OCI-LY7 (cell line): Measurements from ENCODE around the gene ACACB. TPM values are rescaled to one million over a fixed set of nuclear protein-coding genes. Genes with fewer than 3 reads are reported as not detected.

Source experiments
- BruUV-seq: library from RNA; stranded (reverse); fragments of 400-500 nt; replicated peaks from 2 replicates; lab custom pipeline; 2021; lab: Mats Ljungman, UMichigan
- CTCF ChIA-PET: fragments of 300-600 bp; sonication (Branson Sonifier 250); formaldehyde crosslinking; loops from one replicate; lab custom pipeline; 2022; ENCODE audit warnings: antibody characterized with exemption; ENCODE audit not compliant: unreplicated experiment; lab: Charles Lee
- POLR2A ChIA-PET: fragments of 300-600 bp; sonication (Branson Sonifier 250); formaldehyde crosslinking; loops from one replicate; lab custom pipeline; 2022; ENCODE audit warnings: antibody characterized with exemption; lab: Charles Lee
- DNase-seq: peaks from one replicate; pipeline ENCODE4 v3.0.0-alpha.2; 2015; ENCODE audit warnings: low spot score
- H2AFZ ChIP-seq: fragments of 200-600 bp; sonication (generic), shearing (Covaris generic); 2 replicates; pipeline ENCODE4 v1.6.1; 2014; ENCODE audit warnings: mild to moderate bottlenecking, antibody characterized with exemption, low read length, moderate library complexity
- H3K27ac ChIP-seq: fragments of 200-600 bp; sonication (generic); 2 replicates; pipeline ENCODE4 v1.5.1; 2014; ENCODE audit warnings: mixed run types, low read depth, mild to moderate bottlenecking, moderate library complexity, low read length, inconsistent platforms; ENCODE audit not compliant: poor library complexity, severe bottlenecking
- H3K36me3 ChIP-seq: fragments of 200-600 bp; sonication (generic); 2 replicates; pipeline ENCODE4 v1.6.1; 2014; ENCODE audit warnings: mild to moderate bottlenecking, antibody characterized with exemption, low read length, moderate library complexity, mixed read lengths; ENCODE audit not compliant: insufficient read depth
- H3K4me1 ChIP-seq: fragments of 200-600 bp; sonication (generic); 2 replicates; pipeline ENCODE4 v1.5.1; 2014; ENCODE audit warnings: mild to moderate bottlenecking, low read length; ENCODE audit not compliant: insufficient read depth, poor library complexity, severe bottlenecking
- H3K4me2 ChIP-seq: fragments of 200-600 bp; sonication (generic); 2 replicates; pipeline ENCODE4 v1.6.1; 2014; ENCODE audit warnings: mild to moderate bottlenecking, low read length
- H3K4me3 ChIP-seq: fragments of 200-600 bp; sonication (generic); 2 replicates; pipeline ENCODE4 v1.5.1; 2014; ENCODE audit warnings: mild to moderate bottlenecking, low read depth, low read length; ENCODE audit not compliant: poor library complexity, severe bottlenecking
- H3K79me2 ChIP-seq: fragments of 200-600 bp; sonication (generic); 2 replicates; pipeline ENCODE4 v1.6.1; 2016; ENCODE audit warnings: low read depth, mild to moderate bottlenecking, low read length, moderate library complexity, mixed read lengths; ENCODE audit not compliant: insufficient read depth
- H3K9me2 ChIP-seq: fragments of 200-600 bp; sonication (generic); 2 replicates; pipeline ENCODE4 v1.6.1; 2016; ENCODE audit warnings: mild to moderate bottlenecking, low read length, mixed read lengths; ENCODE audit not compliant: insufficient read depth
- H3K9me3 ChIP-seq: fragments of 200-600 bp; sonication (generic); 2 replicates; pipeline ENCODE4 v1.6.1; 2014; ENCODE audit warnings: mild to moderate bottlenecking, mixed run types, low read length, mixed read lengths
- H4K20me1 ChIP-seq: fragments of 200-600 bp; sonication (generic); 2 replicates; pipeline ENCODE4 v1.6.1; 2014; ENCODE audit warnings: mild to moderate bottlenecking, antibody characterized with exemption, low read length, moderate library complexity, mixed read lengths; ENCODE audit not compliant: insufficient read depth
- CTCF ChIP-seq: fragments of 200-600 bp; sonication (generic); conservative IDR thresholded peaks from 2 replicates; pipeline ENCODE4 v1.5.1; 2014; ENCODE audit warnings: mild to moderate bottlenecking, antibody characterized with exemption, low read length, moderate library complexity, mixed read lengths
- EZH2phosphoT487 ChIP-seq: fragments of 200-600 bp; sonication (generic); IDR thresholded peaks from 2 replicates; pipeline ENCODE4 v1.6.1; 2018; ENCODE audit warnings: low read depth, borderline replicate concordance, mild to moderate bottlenecking, mixed run types, antibody characterized with exemption, low read length, moderate library complexity, mixed read lengths
- intact Hi-C: fragments of 100-400 bp; cut with micrococcal nuclease; formaldehyde crosslinking; loops from one replicate; pipeline ENCODE4 v1.10.0; 2022; ENCODE audit not compliant: unreplicated experiment
- total RNA-seq, 2 experiments: library from RNA; depleted of rRNA in 1 of 2; stranded (reverse); fragments of >200 nt in 1 of 2; shearing (Covaris generic) in 1 of 2; gene quantifications; 2 replicates each; pipeline ENCODE4 v1.2.3, GENCODE V29; 2014 to 2022

Gene ACACB
- total RNA-seq, 2 experiments from 2014 or later = 19.7 to 45.1 TPM

DNA sequence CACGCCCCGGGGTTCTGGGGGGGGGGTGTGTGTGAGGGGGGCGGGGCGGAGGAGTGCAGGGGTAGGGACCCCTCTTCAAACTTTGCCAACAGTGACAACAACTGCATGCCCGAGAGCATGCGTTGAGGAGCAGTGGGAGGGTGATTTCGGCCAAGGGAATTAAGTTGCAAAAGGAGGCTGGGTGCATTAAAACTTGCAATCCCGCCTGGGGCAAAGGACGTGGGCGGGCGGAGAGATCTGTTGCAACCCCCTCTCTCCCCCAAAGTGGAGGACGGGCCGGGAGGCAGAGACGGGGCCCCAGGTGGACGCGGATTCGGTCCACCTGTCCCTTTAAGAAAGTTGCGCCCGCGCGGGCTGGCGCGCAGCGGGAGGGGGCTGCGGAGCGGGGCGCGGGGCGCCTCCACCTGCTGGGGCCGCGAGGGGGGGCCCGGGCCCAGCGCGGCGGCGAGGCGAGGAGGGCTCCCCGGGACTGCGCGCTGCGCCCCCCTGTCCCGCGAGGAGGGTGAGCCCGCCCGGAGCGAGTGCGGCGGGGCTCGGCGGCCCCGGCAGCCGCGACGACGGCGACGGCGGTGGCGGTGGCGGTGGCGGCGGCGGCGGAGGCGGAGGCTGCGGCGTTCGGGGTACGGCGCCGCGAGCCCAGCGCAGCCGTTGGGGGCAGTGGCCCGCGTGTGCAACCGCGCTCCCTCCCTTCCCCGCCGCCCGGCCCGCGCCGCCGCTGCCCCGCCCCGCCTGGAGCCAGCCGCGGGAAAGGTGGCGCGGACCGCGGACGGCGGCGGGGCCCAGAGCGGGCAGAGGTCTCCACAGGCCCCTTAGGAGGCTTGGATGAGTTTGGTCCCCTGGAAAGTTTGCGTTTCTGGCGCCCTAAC, 193.2 kb downstream of the ACACB start:
- Histone ChIP-seq H3K9me2 (no peaks in the 10 kb centered on the region), H3K36me3 (no peaks in the 10 kb centered on the region), H3K9me3 (no peaks in the 10 kb centered on the region), H3K79me2 (peaks cover 8% of the 10 kb centered on the region; the same call in 1 of the 2 replicates), H3K4me3 (peak overlapping the region; percentile 75), H3K4me2 (peak overlapping the region; percentile 88), H3K27ac (peak overlapping the region; percentile 65), H2AFZ (peak overlapping the region; percentile 88), H3K4me1 (peaks cover 36% of the 10 kb centered on the region), H4K20me1 (no peaks in the 10 kb centered on the region)
- BruUV-seq = no TSS peak
- intact Hi-C loops = no loop called here
- ChIA-PET POLR2A (no interaction called here), CTCF (no interaction called here)
- DNase-seq = peak; percentile 91
- TF ChIP-seq EZH2phosphoT487 (no peak), CTCF (no peak)

DNA sequence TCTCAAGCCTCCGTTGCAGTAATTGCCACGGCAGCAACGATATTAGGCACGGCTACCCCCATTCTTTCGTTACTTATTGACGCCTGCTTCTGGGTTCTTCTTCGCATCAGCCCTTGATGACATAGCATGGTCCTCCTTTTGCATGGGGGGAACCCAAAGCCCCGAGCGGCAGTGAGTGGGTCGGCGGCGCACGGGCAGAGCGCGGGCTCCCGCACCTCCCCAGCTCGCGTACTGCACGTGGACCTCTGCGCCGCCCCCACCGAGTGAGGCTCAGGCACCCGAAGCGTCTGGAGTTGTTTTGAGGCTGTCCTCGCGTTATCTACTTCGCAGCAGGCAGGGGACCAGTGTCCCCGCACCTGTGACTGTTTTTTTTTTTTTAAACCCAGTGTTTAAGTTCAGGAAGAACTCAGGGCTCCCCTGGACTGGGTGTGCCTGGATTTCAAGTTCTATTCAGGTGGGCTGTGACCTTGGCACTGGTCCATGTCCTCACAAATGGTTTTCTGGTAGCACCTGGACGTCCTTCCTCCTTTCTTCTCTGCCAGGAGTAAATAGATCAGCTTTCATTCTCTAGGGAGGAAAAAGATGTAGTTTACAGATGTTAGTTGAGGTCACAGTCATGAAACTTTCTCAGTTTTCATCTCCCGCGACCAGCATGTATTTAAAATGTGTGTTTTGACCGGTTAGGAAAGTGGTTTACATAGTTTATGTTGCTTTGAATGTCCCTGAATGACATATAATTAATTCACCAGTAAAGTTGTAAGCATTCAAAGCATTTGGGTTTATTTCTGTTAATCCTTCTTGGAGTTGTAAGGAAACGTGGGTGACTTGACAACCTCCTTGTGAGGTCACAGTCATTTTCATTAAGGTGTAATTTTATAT, 194.1 kb downstream of the ACACB start:
- no peak for TF ChIP-seq CTCF
- no peak for TF ChIP-seq EZH2phosphoT487
- Histone ChIP-seq H3K9me2 (no peaks in the 10 kb centered on the region), H3K4me3 (peak overlapping the region; percentile 75), H3K4me2 (peak overlapping the region; percentile 82), H3K36me3 (no peaks in the 10 kb centered on the region), H3K79me2 (peaks cover 8% of the 10 kb centered on the region; the same call in 1 of the 2 replicates), H2AFZ (peak overlapping the region; percentile 63; the same call in 1 of the 2 replicates), H3K27ac (peak overlapping the region; percentile 65), H4K20me1 (no peaks in the 10 kb centered on the region), H3K4me1 (peaks cover 32% of the 10 kb centered on the region), H3K9me3 (no peaks in the 10 kb centered on the region)
- POLR2A ChIA-PET = interaction anchor here (0.7 kb wide), 1 partner anchor 653 kb away, joined by 3 read pairs; no protein-coding TSS in a partner anchor
- intact Hi-C loops = no loop called here
- BruUV-seq = no TSS peak
- DNase-seq = peak; percentile 83
- CTCF ChIA-PET = no interaction called here

Other genes starting within 250 kb of the ACACB start
- not detected in 2 replicates for gene DAO, start 236.5 kb upstream of the ACACB start, total RNA-seq (2014; rRNA removed; shearing (Covaris generic))
- gene DAO, start 236.5 kb upstream of the ACACB start, total RNA-seq (2022) = not detected in 2 replicates
- not detected in 2 replicates for gene SVOP, start 95.5 kb upstream of the ACACB start, total RNA-seq (2014; rRNA removed; shearing (Covaris generic))
- gene SVOP, start 95.5 kb upstream of the ACACB start, total RNA-seq (2022) = not detected in 2 replicates
- gene USP30, start 64.0 kb upstream of the ACACB start, total RNA-seq (2014; rRNA removed; shearing (Covaris generic)) = 15.7 and 17.1 TPM in 2 replicates
- 36.2 and 38.6 TPM in 2 replicates for gene USP30, start 64.0 kb upstream of the ACACB start, total RNA-seq (2022)
- gene ALKBH2, start 23.1 kb upstream of the ACACB start, total RNA-seq (2014; rRNA removed; shearing (Covaris generic)) = 70.3 and 76.8 TPM in 2 replicates
- 90.5 and 111 TPM in 2 replicates for gene ALKBH2, start 23.1 kb upstream of the ACACB start, total RNA-seq (2022)
- 50.7 and 60.6 TPM in 2 replicates for gene UNG, start 19.0 kb upstream of the ACACB start, total RNA-seq (2014; rRNA removed; shearing (Covaris generic))
- gene UNG, start 19.0 kb upstream of the ACACB start, total RNA-seq (2022) = 84.1 and 85.0 TPM in 2 replicates
- 2.7 and 4.3 TPM in 2 replicates for gene FOXN4, start 192.7 kb downstream of the ACACB start, total RNA-seq (2014; rRNA removed; shearing (Covaris generic))
- gene FOXN4, start 192.7 kb downstream of the ACACB start, total RNA-seq (2022) = 4.5 and 5.1 TPM in 2 replicates
- 0.28 and 5.4 TPM in 2 replicates for gene MYO1H, start 231.3 kb downstream of the ACACB start, total RNA-seq (2014; rRNA removed; shearing (Covaris generic))
- 0.11 and 0.59 TPM in 2 replicates for gene MYO1H, start 231.3 kb downstream of the ACACB start, total RNA-seq (2022)